Activated CD8-positive, alpha-beta memory T cell treated with anti-CD3 and anti-CD28 coated beads, Interleukin-2, amount 50 U/mL, for 1 hour (primary cell): Measurements from ENCODE around the gene RNF2.
"Not testable (repeated sequence)": the region's sequence is repeated elsewhere in the genome, so short reads cannot be mapped to it uniquely, and the experiment has no call there.

Experiments used
- DNase-seq: peaks from one replicate; pipeline ENCODE4 v3.0.0-alpha.2; 2020; ENCODE audit errors: extremely low read depth

RNF2 gene

GRCh38 chr1:185050823-185051451, 5.6 kb downstream of the RNF2 start:
- no peak for DNase-seq

DNA sequence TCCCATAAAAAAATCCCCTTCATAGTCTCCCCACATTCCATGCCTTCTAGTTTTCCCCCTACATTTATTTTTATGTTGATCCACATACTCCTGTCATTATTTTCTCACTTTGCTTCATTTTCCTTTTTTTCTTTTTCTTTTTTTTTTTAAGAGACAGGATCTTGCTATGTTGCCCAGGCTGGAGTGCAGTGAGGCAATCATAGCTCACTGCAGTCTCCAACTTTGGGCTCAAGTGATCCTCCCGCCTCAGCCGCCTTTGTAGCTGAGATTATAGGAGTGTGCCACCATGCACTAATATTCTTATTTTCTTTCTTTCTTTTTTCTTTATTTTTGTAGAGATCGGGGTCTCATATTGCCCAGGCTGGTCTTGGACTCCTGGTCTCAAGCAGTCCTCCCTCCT, 7.8 kb downstream of the RNF2 start:
- DNase-seq: no peak

DNA sequence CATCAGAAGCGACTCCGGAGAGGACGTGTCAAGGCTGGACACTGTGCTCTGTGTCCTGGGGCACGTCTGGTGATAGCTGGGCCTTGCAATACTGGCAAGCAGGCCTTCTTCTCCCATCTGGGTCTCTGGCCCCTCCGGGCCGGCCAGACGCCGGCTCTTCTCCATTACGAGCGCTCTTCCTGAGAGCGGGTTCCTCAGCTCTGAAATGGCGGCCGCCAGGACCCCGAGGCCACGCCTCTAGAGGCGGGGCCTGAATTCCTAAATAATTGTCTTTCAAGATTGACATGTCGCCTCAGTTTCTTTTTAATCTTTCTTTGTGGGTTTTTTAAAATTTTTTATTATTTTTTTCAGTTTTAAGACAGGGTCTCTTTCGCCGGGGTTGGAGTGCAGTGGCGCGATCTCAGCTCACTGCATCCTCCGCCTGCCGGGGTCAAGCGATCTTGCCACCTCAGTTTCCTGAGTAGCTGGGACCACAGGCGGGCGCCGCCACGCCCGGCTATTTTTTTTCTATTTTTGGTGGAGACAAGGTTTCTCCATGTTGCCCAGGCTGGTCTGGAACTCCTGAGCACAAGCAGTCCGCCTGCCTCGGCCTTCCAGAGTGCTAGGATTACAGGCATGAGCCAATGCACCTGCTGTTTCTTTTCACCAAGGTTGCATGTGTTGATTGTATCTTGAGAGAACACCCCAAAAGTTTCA, 9.2 kb downstream of the RNF2 start:
- no peak for DNase-seq

- DNase-seq: no peak
Observed at GRCh38 chr1:185058110-185058509, 12.8 kb downstream of the RNF2 start.

GRCh38 chr1:185058876-185059275, 13.5 kb downstream of the RNF2 start:
- no peak for DNase-seq

DNA sequence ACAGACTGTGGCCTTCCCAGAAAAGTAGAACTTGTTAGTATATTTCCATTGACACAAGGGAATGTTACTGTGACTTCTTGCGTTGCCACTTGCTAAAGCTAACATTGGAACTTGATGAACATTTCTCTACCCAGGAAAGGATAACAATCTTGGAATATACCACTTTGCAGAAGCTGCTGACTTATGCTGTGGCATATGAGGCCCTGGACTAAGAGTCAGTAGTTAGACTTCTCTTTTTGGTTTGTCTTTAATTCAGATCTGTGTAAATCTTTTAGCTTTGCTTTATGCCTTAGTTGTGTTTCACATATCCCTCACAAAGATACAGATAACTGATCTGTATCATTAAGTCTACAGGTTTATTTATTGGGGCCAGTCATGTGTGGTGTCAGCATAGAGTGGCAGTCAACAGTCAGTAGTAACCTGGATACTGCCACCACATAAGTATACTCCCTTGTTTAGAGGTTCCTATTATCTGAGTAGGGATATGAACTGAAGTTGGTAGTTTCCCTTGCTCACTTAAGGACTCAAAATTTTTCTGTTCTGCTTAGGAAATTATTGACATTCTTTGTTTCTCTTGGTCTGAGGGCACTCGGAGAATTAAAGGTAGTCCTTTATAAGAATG, 14.7 kb downstream of the RNF2 start:
- DNase-seq: no peak

GRCh38 chr1:185062710-185063370, 17.5 kb downstream of the RNF2 start:
- no peak for DNase-seq

DNA sequence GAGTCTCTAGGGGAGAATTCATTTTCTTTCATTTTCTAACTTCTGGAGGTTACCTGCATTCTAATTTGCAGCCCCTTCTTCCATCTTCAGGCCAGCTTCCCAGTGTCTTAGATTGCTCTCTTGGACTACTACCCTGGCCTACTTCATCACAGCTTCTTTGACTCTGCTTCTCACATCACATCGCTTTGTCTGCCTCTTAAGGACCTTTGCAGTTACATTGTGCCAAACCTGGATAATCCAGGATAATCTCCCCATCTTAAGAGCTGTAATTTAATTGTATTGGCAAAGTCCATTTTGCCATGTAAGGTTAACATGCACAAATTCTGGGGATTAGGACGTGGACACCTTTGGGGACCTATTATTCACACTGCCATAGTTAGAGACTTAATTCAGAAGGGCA, 18.4 kb downstream of the RNF2 start:
- no peak for DNase-seq

DNA sequence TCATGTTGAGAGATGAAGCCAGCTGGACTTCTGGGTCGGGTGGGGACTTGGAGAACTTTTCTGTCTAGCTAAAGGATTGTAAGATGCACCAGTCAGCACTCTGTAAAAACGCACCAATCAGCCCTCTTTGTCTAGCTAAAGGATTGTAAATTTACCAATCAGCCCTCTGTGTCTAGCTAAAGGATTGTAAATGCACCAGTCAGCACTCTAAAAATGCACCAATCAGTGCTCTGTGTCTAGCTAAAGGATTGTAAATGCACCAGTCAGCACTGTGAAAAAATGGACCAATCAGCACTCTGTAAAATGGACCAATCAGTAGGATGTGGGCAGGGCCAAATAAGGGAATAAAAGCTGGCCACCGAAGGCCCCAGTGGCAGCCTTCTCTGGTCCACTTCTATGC, 19.6 kb downstream of the RNF2 start:
- DNase-seq: not testable (repeated sequence)

DNA sequence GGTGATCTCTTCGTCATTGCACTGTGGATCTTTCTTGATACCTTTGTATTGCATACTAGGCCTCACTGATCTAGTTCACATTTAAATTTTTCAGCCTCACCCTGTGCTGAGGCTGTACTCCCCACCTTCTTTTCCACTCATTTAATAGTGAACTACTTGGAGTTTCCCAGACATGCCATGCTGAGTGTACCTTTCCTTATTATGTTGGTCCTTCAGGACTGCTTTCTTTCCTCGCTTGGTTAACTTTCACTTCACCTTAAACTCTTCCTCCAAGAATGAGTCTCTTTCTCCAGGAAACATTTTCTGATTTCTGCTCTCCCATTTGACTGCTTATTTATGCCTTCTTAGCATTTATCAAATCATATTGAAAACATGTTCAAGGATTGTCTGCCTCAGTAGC, 20.8 kb downstream of the RNF2 start:
- DNase-seq: no peak

GRCh38 chr1:185068341-185068740, 23.0 kb downstream of the RNF2 start:
- DNase-seq: no peak

DNA sequence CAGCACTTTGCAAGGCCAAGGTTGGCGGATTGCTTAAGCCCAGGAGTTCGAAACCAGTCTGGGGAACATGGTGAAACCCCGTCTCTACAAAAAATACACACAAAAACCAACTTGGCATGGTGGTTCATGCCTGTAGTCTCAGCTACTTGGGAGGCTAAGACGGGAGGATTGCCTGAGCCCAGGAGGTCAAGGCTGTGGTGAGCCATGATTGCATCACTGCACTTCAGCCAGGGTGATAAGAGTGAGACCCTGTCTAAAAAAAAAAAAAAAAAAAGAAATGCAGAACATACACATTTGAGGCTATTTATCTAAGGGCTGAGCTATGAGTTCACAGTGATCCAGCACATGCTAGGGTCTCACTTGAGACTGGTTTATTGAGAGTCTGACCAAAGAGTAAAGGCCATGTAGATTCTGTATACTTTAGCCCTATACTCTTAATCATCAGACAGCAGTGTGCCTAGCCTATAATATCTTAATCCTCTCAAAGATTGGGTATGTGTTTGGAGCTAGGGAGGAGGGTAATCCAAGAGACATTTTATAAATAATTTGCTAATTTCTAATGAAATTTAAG, 23.9 kb downstream of the RNF2 start:
- no peak for DNase-seq

DNA sequence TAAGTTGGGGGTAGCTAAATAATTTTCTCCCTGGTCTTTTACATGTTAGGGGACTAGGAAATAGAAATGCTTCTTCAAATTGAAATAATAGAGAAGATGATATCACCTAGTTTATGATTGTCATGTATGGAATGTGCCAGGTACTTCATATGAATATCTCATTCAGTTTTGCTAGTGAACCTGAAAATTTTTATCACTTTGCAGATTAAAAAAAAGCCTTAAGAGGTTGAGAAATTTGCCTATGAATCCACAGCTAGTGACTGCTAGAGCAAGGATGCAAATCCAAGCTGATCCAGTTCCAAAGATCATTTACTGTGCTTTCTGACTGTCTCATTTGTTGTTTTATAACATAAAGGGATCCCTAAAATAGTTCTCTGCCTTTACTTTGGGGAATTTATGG, 24.7 kb downstream of the RNF2 start:
- no peak for DNase-seq

DNA sequence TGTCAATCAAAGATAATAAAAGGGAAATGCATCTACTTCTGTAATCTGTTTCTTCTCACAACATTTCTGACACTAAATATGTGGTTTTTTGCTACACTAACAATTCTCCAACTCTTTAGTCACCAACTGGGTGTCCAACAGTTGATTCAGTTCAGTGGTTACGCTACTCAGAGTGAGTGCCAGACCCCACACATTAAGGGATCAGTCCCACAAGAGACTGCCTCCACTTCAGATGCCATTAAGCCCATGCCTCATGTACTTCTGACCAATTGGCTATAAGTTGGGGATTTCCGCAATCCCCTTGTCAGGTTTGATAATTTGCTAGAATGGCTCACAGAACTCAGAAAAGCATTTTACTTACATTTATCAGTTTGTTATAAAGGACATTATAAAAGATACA, 28.4 kb downstream of the RNF2 start:
- no peak for DNase-seq

GRCh38 chr1:185074307-185074706, 28.9 kb downstream of the RNF2 start:
- DNase-seq: no peak

DNA sequence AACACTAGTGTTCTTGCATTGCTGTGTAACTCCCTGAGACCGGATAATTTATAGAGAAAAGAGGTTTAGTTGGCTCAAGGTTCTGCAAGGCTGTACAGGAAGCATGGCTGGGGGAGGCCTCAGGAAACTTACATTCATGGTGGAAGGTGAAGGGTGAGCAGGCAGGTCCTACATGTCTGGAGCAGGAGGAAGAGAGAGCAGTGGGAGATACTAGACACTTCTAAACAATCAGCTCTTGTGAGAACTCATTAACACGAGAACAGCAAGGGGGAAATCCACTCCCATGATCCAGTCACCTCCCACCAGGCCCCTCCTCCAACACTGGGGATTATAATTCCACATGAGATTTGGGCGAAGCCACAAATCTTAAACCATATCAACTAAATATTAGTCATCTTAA, 30.1 kb downstream of the RNF2 start:
- DNase-seq: no peak

DNA sequence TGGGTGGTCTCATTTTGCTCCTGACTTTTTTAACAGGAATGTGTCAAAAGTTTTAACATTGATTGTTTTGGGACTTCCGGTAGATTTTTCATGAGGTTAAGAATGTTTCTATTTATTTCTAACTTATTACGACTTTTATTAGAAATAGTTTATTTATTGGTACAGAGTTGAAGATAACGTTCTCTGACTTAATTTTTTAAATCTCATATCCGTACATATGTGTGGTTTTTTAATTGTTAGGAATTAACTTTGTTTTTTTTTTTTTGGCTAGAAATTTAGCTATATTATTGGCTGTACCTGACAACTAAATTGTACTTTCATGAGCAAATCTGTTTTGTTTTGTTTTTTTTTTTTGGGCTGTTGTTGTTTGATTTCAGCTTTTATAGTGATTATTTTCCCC, 32.0 kb downstream of the RNF2 start:
- no peak for DNase-seq

GRCh38 chr1:185080422-185080821, 35.1 kb downstream of the RNF2 start:
- DNase-seq: no peak

GRCh38 chr1:185083818-185084217, 38.5 kb downstream of the RNF2 start:
- no peak for DNase-seq

GRCh38 chr1:185087101-185087500, 41.7 kb downstream of the RNF2 start:
- DNase-seq: no peak

- no peak for DNase-seq
Observed at GRCh38 chr1:185087746-185088145, 42.4 kb downstream of the RNF2 start.

GRCh38 chr1:185091480-185091879, 46.1 kb downstream of the RNF2 start:
- DNase-seq: no peak

DNA sequence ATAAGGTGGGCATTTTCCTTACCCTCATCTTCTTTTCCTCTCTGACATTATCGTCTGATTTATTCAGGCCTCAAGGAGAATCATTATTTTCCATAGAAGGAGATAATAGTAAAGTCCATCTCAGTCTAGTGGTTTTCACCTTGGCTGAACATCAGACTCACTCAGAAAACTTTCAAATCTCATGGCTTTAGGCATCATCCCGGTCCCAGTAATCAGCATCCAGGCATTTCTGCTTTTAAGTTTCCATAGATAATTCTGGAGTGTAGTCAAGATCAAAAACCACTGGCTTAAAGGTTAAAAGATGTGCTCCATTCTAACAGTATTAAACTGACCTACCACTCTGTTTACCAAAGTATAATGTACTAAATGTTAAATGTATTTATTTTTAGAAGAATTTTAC, 49.4 kb downstream of the RNF2 start:
- DNase-seq: no peak
